GM12801 (cell line): ENCODE measurements around the gene ADCY3.

Experiments used
- CTCF ChIP-seq: IDR thresholded peaks from one replicate; pipeline ENCODE4 v1.5.1; 2011; ENCODE audit warnings: control low read depth; ENCODE audit not compliant: insufficient read length; ENCODE audit errors: extremely low read depth

The ADCY3 gene

GRCh38 chr2:24821433-24821891 is 98.6 kb downstream of the ADCY3 start:
- TF ChIP-seq CTCF, result no peak

GRCh38 chr2:24820598-24821432 is 99.2 kb downstream of the ADCY3 start:
- no peak for TF ChIP-seq CTCF

- TF ChIP-seq CTCF, result no peak
These were observed 99.9 kb downstream of the ADCY3 start for GRCh38 chr2:24820175-24820513.

GRCh38 chr2:24819442-24820174 is 100.4 kb downstream of the ADCY3 start:
- TF ChIP-seq CTCF, result no peak

- TF ChIP-seq CTCF, result no peak
These were observed 101.3 kb downstream of the ADCY3 start for GRCh38 chr2:24818721-24819167.

GRCh38 chr2:24816884-24817283 is 103.2 kb downstream of the ADCY3 start:
- TF ChIP-seq CTCF, result no peak

- TF ChIP-seq CTCF, result no peak
These were observed 103.6 kb downstream of the ADCY3 start for GRCh38 chr2:24816404-24816803.
